Activated naive CD4-positive, alpha-beta T cell treated with anti-CD3 and anti-CD28 coated beads, Interleukin-2, amount 10 ng/mL, durations not matched to agents 7 days and 5 days (primary cell): ENCODE data around the gene C14orf119.

Source experiments
- CTCF ChIA-PET: fragments of 350-600 bp; sonication (Branson Sonifier 250); formaldehyde crosslinking; loops from one replicate; lab custom pipeline; 2021; ENCODE audit warnings: antibody characterized with exemption; lab: Charles Lee
- DNase-seq: peaks from one replicate; pipeline ENCODE4 v3.0.0-alpha.2; 2020
- H3K27ac Mint-ChIP-seq: one replicate; pipeline ENCODE4 v1.8.0; 2021; ENCODE audit warnings: mild to moderate bottlenecking, moderate library complexity, mixed read lengths
- H3K27me3 Mint-ChIP-seq: one replicate; pipeline ENCODE4 v1.8.0; 2021; ENCODE audit warnings: mild to moderate bottlenecking, mixed read lengths
- H3K36me3 Mint-ChIP-seq: one replicate; pipeline ENCODE4 v1.8.0; 2021; ENCODE audit warnings: mixed read lengths
- H3K4me1 Mint-ChIP-seq: one replicate; pipeline ENCODE4 v1.8.0; 2021; ENCODE audit warnings: mixed read lengths
- H3K4me3 Mint-ChIP-seq: one replicate; pipeline ENCODE4 v1.8.0; 2021; ENCODE audit warnings: mild to moderate bottlenecking, moderate library complexity, mixed read lengths
- H3K9me3 Mint-ChIP-seq: one replicate; pipeline ENCODE4 v1.8.0; 2021; ENCODE audit warnings: mixed read lengths

The C14orf119 gene

GRCh38 chr14:23068789-23069412, 26.4 kb upstream of the C14orf119 start:
- peak; percentile 86 for DNase-seq
- H3K4me1 Mint-ChIP-seq: peaks cover 39% of the 10 kb centered on the region
- CTCF ChIA-PET: interaction anchor here (0.5 to 4.0 kb wide), 47 partner anchors 8 to 497 kb away, joined by 3 to 37 read pairs (median 5); partner anchors contain the start of genes ACIN1, C14orf119, CEBPE and RBM23
- peak overlapping the region; percentile 75 for H3K27ac Mint-ChIP-seq
- no peaks in the 10 kb centered on the region for H3K27me3 Mint-ChIP-seq
- H3K9me3 Mint-ChIP-seq: no peaks in the 10 kb centered on the region
- peak overlapping the region; percentile 34 for H3K4me3 Mint-ChIP-seq
- H3K36me3 Mint-ChIP-seq: peaks cover 44% of the 10 kb centered on the region

GRCh38 chr14:23069413-23069806, 25.9 kb upstream of the C14orf119 start:
- Mint-ChIP-seq H3K27me3 (no peaks in the 10 kb centered on the region), H3K4me1 (peaks cover 39% of the 10 kb centered on the region), H3K36me3 (peaks cover 43% of the 10 kb centered on the region), H3K9me3 (no peaks in the 10 kb centered on the region), H3K4me3 (no peak overlapping the region), H3K27ac (peak overlapping the region; percentile 75)
- CTCF ChIA-PET: interaction anchor here (0.9 to 4.0 kb wide), 41 partner anchors 8 to 498 kb away, joined by 3 to 37 read pairs (median 6); partner anchors contain the start of genes ACIN1, C14orf119, CEBPE and RBM23
- DNase-seq: no peak

- DNase-seq: no peak
- CTCF ChIA-PET: interaction anchor here (0.7 to 3.3 kb wide), 9 partner anchors 10 to 925 kb away, joined by 3 to 14 read pairs (median 9); partner anchors contain the start of genes ACIN1, C14orf119 and CDH24
- Mint-ChIP-seq H3K27me3 (no peaks in the 10 kb centered on the region), H3K36me3 (peaks cover 48% of the 10 kb centered on the region), H3K27ac (peak overlapping the region; percentile 53), H3K9me3 (no peaks in the 10 kb centered on the region), H3K4me1 (peaks cover 39% of the 10 kb centered on the region), H3K4me3 (peak overlapping the region; percentile 92)
Measured at GRCh38 chr14:23070262-23071129, 24.8 kb upstream of the C14orf119 start.

GRCh38 chr14:23071244-23071920, 23.9 kb upstream of the C14orf119 start:
- peak; percentile 89 for DNase-seq
- H3K4me1 Mint-ChIP-seq: peaks cover 36% of the 10 kb centered on the region
- H3K4me3 Mint-ChIP-seq: peak overlapping the region; percentile 92
- CTCF ChIA-PET: interaction anchor here (0.7 to 3.3 kb wide), 11 partner anchors 9 to 926 kb away, joined by 3 to 14 read pairs (median 6); partner anchors contain the start of genes ACIN1, C14orf119 and CDH24
- H3K9me3 Mint-ChIP-seq: no peaks in the 10 kb centered on the region
- H3K27me3 Mint-ChIP-seq: no peaks in the 10 kb centered on the region
- peaks cover 48% of the 10 kb centered on the region for H3K36me3 Mint-ChIP-seq
- peak overlapping the region; percentile 88 for H3K27ac Mint-ChIP-seq

GRCh38 chr14:23071921-23072539, 23.3 kb upstream of the C14orf119 start:
- Mint-ChIP-seq H3K9me3 (no peaks in the 10 kb centered on the region), H3K27me3 (no peaks in the 10 kb centered on the region), H3K36me3 (peaks cover 50% of the 10 kb centered on the region), H3K4me3 (peak overlapping the region; percentile 92), H3K27ac (peak overlapping the region; percentile 88), H3K4me1 (peaks cover 36% of the 10 kb centered on the region)
- CTCF ChIA-PET: interaction anchor here (0.8 to 3.3 kb wide), 8 partner anchors 9 to 115 kb away, joined by 4 to 14 read pairs (median 7); partner anchors contain the start of genes ACIN1, C14orf119 and CDH24
- DNase-seq: no peak

GRCh38 chr14:23074906-23075305, 20.4 kb upstream of the C14orf119 start:
- Mint-ChIP-seq H3K27me3 (no peaks in the 10 kb centered on the region), H3K4me1 (peaks cover 22% of the 10 kb centered on the region), H3K27ac (no peak overlapping the region), H3K4me3 (no peak overlapping the region), H3K36me3 (peaks cover 66% of the 10 kb centered on the region), H3K9me3 (no peaks in the 10 kb centered on the region)
- CTCF ChIA-PET: interaction anchor here (1.2 to 1.6 kb wide), 4 partner anchors 9 to 112 kb away, joined by 3 to 6 read pairs (median 3); no protein-coding TSS in a partner anchor
- no peak for DNase-seq

GRCh38 chr14:23076785-23077408, 18.4 kb upstream of the C14orf119 start:
- Mint-ChIP-seq H3K36me3 (peaks cover 76% of the 10 kb centered on the region), H3K27ac (no peak overlapping the region), H3K4me1 (peaks cover 5% of the 10 kb centered on the region), H3K27me3 (no peaks in the 10 kb centered on the region), H3K9me3 (no peaks in the 10 kb centered on the region), H3K4me3 (no peak overlapping the region)
- DNase-seq: peak; percentile 51
- CTCF ChIA-PET: interaction anchor here (0.6 to 3.2 kb wide), 23 partner anchors 8 to 169 kb away, joined by 3 to 28 read pairs (median 5); partner anchors contain the start of genes ACIN1 and C14orf119

- Mint-ChIP-seq H3K4me1 (no peaks in the 10 kb centered on the region), H3K9me3 (no peaks in the 10 kb centered on the region), H3K4me3 (no peak overlapping the region), H3K36me3 (peaks cover 67% of the 10 kb centered on the region), H3K27me3 (no peaks in the 10 kb centered on the region), H3K27ac (no peak overlapping the region)
- DNase-seq: no peak
- CTCF ChIA-PET: interaction anchor here (0.8 to 3.2 kb wide), 15 partner anchors 9 to 207 kb away, joined by 3 to 28 read pairs (median 7); partner anchors contain the start of genes ACIN1 and C14orf119
Measured at GRCh38 chr14:23077962-23078361, 17.3 kb upstream of the C14orf119 start.

GRCh38 chr14:23078692-23079116, 16.6 kb upstream of the C14orf119 start:
- CTCF ChIA-PET: interaction anchor here (2.4 to 3.2 kb wide), 6 partner anchors 10 to 108 kb away, joined by 8 to 28 read pairs (median 23); partner anchors contain the start of genes ACIN1 and C14orf119
- H3K4me1 Mint-ChIP-seq: no peaks in the 10 kb centered on the region
- H3K9me3 Mint-ChIP-seq: no peaks in the 10 kb centered on the region
- no peak overlapping the region for H3K27ac Mint-ChIP-seq
- H3K36me3 Mint-ChIP-seq: peaks cover 67% of the 10 kb centered on the region
- H3K27me3 Mint-ChIP-seq: no peaks in the 10 kb centered on the region
- no peak for DNase-seq
- no peak overlapping the region for H3K4me3 Mint-ChIP-seq

GRCh38 chr14:23079716-23080115, 15.6 kb upstream of the C14orf119 start:
- H3K4me1 Mint-ChIP-seq: no peaks in the 10 kb centered on the region
- H3K36me3 Mint-ChIP-seq: peaks cover 62% of the 10 kb centered on the region
- H3K27me3 Mint-ChIP-seq: no peaks in the 10 kb centered on the region
- CTCF ChIA-PET: interaction anchor here (0.6 to 1.7 kb wide), 2 partner anchors 8 to 111 kb away, joined by 3 to 4 read pairs; no protein-coding TSS in a partner anchor
- H3K27ac Mint-ChIP-seq: no peak overlapping the region
- no peak for DNase-seq
- H3K4me3 Mint-ChIP-seq: no peak overlapping the region
- H3K9me3 Mint-ChIP-seq: no peaks in the 10 kb centered on the region

GRCh38 chr14:23080474-23080873, 14.8 kb upstream of the C14orf119 start:
- Mint-ChIP-seq H3K27me3 (no peaks in the 10 kb centered on the region), H3K9me3 (no peaks in the 10 kb centered on the region), H3K36me3 (peaks cover 61% of the 10 kb centered on the region), H3K27ac (peak overlapping the region; percentile 16), H3K4me3 (no peak overlapping the region), H3K4me1 (no peaks in the 10 kb centered on the region)
- CTCF ChIA-PET: interaction anchor here (0.8 to 1.7 kb wide), 3 partner anchors 9 to 15 kb away, joined by 3 to 4 read pairs (median 3); partner anchors contain the start of genes ACIN1 and C14orf119
- no peak for DNase-seq

- CTCF ChIA-PET: interaction anchor here (0.8 to 1.4 kb wide), 4 partner anchors 9 to 35 kb away, joined by 3 to 5 read pairs (median 4); no protein-coding TSS in a partner anchor
- H3K9me3 Mint-ChIP-seq: no peaks in the 10 kb centered on the region
- peaks cover 4% of the 10 kb centered on the region for H3K4me1 Mint-ChIP-seq
- H3K27ac Mint-ChIP-seq: no peak overlapping the region
- no peaks in the 10 kb centered on the region for H3K27me3 Mint-ChIP-seq
- H3K36me3 Mint-ChIP-seq: peaks cover 55% of the 10 kb centered on the region
- no peak for DNase-seq
- no peak overlapping the region for H3K4me3 Mint-ChIP-seq
Measured at GRCh38 chr14:23085458-23085857, 9.8 kb upstream of the C14orf119 start.
